Neural progenitor cell (in vitro differentiated cells): Measurements from ENCODE around the gene ADGRD1. TPM values are rescaled to one million over a fixed set of nuclear protein-coding genes. Genes with fewer than 3 reads are reported as not detected.

Experiments used
- DNase-seq: peaks from one replicate; pipeline ENCODE4 v3.0.0-alpha.2; 2016; ENCODE audit warnings: low spot score
- H2AFZ ChIP-seq: fragments of 200-600 bp; sonication (generic); replicated peaks from 2 replicates; pipeline ENCODE4 v1.6.1; 2016; ENCODE audit warnings: antibody characterized with exemption
- H3F3A ChIP-seq: fragments of 200-600 bp; sonication (generic); 2 replicates; pipeline ENCODE4 v1.6.1; 2016; ENCODE audit warnings: antibody characterized with exemption, low read depth
- H3K27ac ChIP-seq: fragments of 200-600 bp; sonication (generic); 2 replicates; pipeline ENCODE4 v1.5.1; 2016; ENCODE audit warnings: mild to moderate bottlenecking
- H3K27me3 ChIP-seq: fragments of 200-600 bp; sonication (generic); 2 replicates; pipeline ENCODE4 v1.6.1; 2016; ENCODE audit warnings: mild to moderate bottlenecking, moderate library complexity
- H3K36me3 ChIP-seq: fragments of 200-600 bp; sonication (generic); 2 replicates; pipeline ENCODE4 v1.5.1; 2016
- H3K4me1 ChIP-seq: fragments of 200-600 bp; sonication (generic); 2 replicates; pipeline ENCODE4 v1.6.1; 2016; ENCODE audit warnings: mixed run types
- H3K4me2 ChIP-seq: fragments of 200-600 bp; sonication (generic); 2 replicates; pipeline ENCODE4 v1.6.1; 2016
- H3K4me3 ChIP-seq: fragments of 200-600 bp; sonication (generic); 2 replicates; pipeline ENCODE4 v1.5.1; 2016
- H3K79me2 ChIP-seq: fragments of 200-600 bp; sonication (generic); 2 replicates; pipeline ENCODE4 v1.6.1; 2016; ENCODE audit warnings: low read depth
- H3K9ac ChIP-seq: fragments of 200-600 bp; sonication (generic); 2 replicates; pipeline ENCODE4 v1.6.1; 2016
- H3K9me3 ChIP-seq: fragments of 200-600 bp; sonication (generic); 2 replicates; pipeline ENCODE4 v1.5.1; 2016; ENCODE audit warnings: low read depth
- H4K20me1 ChIP-seq: fragments of 200-600 bp; sonication (generic); 2 replicates; pipeline ENCODE4 v1.6.1; 2016; ENCODE audit warnings: low read depth
- H3K27ac Mint-ChIP-seq: 3 replicates; pipeline ENCODE4 v1.8.0; 2021; ENCODE audit warnings: mixed read lengths
- H3K27me3 Mint-ChIP-seq: 2 replicates; pipeline ENCODE4 v1.8.0; 2022; ENCODE audit warnings: low read depth, mild to moderate bottlenecking, inconsistent platforms, moderate library complexity, mixed read lengths; ENCODE audit not compliant: insufficient read depth
- H3K36me3 Mint-ChIP-seq: 3 replicates; pipeline ENCODE4 v1.8.0; 2021; ENCODE audit warnings: mixed read lengths
- H3K4me1 Mint-ChIP-seq: 3 replicates; pipeline ENCODE4 v1.8.0; 2021; ENCODE audit warnings: mixed read lengths
- H3K4me3 Mint-ChIP-seq: 3 replicates; pipeline ENCODE4 v1.8.0; 2021; ENCODE audit warnings: mild to moderate bottlenecking, moderate library complexity, mixed read lengths
- H3K9me3 Mint-ChIP-seq: 3 replicates; pipeline ENCODE4 v1.8.0; 2020; ENCODE audit warnings: mixed read lengths
- EZH2 ChIP-seq: fragments of 200-600 bp; sonication (generic); IDR thresholded peaks from 2 replicates; pipeline ENCODE4 v1.6.1; 2017; ENCODE audit warnings: antibody characterized with exemption, mild to moderate bottlenecking, moderate library complexity
- EZH2phosphoT487 ChIP-seq: fragments of 200-600 bp; sonication (generic); IDR thresholded peaks from 2 replicates; pipeline ENCODE4 v1.6.1; 2017; ENCODE audit warnings: antibody characterized with exemption
- total RNA-seq: library from RNA; depleted of rRNA; stranded (reverse); fragments of >200 nt; gene quantifications from 2 replicates; pipeline ENCODE4 v1.2.3, GENCODE V29; 2015; ENCODE audit warnings: low replicate concordance
- TF ChIP-seq, protein P1 (sequence below): fragments of 200-600 bp; sonication (generic); IDR thresholded peaks from 2 replicates; pipeline ENCODE4 v1.5.1; 2017; ENCODE audit warnings: antibody characterized with exemption, mild to moderate bottlenecking

The ADGRD1 gene
- total RNA-seq, 1 donor from 2014 or later = not detected

DNA sequence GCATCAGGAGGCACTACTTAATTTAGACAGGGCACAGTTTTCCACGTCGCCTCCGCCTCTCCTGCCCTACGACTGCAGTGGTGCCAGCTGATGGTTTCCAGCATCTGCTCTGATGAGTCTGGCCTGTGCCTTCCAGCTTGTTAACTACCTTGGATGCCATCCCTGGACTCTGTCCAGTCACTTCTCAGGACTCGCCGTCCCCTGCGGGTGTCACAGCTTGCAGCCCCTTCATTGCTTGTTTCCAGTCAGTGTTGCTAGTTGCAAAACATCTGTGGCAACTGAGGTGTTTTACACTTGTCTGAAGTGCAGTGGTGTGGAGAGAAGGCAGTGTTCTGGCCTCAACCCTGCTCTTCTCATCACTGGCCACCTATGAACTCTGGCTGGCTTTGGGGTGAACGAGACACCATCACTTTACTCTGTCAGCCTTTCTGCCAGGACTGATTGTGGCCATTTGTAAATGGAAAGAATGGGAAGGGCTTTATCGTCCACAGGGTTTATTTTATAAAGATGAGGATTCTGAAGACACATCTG is 8.3 kb downstream of the ADGRD1 start:
- Mint-ChIP-seq H3K27ac (no peak overlapping the region), H3K9me3 (no peaks in the 10 kb centered on the region), H3K4me3 (no peak overlapping the region), H3K27me3 (peaks cover 29% of the 10 kb centered on the region), H3K36me3 (no peaks in the 10 kb centered on the region), H3K4me1 (peaks cover 10% of the 10 kb centered on the region)
- Histone ChIP-seq H3K27me3 (no peaks in the 10 kb centered on the region), H4K20me1 (no peaks in the 10 kb centered on the region), H3K27ac (no peak overlapping the region), H3K79me2 (no peaks in the 10 kb centered on the region), H3K36me3 (no peaks in the 10 kb centered on the region), H3K9ac (no peak overlapping the region), H2AFZ (no peak overlapping the region), H3F3A (peaks cover 9% of the 10 kb centered on the region), H3K4me1 (peaks cover 3% of the 10 kb centered on the region), H3K4me3 (no peak overlapping the region), H3K9me3 (no peaks in the 10 kb centered on the region), H3K4me2 (no peak overlapping the region)
- no peak for DNase-seq
- TF ChIP-seq, protein P1, sequence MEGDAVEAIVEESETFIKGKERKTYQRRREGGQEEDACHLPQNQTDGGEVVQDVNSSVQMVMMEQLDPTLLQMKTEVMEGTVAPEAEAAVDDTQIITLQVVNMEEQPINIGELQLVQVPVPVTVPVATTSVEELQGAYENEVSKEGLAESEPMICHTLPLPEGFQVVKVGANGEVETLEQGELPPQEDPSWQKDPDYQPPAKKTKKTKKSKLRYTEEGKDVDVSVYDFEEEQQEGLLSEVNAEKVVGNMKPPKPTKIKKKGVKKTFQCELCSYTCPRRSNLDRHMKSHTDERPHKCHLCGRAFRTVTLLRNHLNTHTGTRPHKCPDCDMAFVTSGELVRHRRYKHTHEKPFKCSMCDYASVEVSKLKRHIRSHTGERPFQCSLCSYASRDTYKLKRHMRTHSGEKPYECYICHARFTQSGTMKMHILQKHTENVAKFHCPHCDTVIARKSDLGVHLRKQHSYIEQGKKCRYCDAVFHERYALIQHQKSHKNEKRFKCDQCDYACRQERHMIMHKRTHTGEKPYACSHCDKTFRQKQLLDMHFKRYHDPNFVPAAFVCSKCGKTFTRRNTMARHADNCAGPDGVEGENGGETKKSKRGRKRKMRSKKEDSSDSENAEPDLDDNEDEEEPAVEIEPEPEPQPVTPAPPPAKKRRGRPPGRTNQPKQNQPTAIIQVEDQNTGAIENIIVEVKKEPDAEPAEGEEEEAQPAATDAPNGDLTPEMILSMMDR = no peak
- TF ChIP-seq EZH2phosphoT487 (no peak), EZH2 (no peak)

DNA sequence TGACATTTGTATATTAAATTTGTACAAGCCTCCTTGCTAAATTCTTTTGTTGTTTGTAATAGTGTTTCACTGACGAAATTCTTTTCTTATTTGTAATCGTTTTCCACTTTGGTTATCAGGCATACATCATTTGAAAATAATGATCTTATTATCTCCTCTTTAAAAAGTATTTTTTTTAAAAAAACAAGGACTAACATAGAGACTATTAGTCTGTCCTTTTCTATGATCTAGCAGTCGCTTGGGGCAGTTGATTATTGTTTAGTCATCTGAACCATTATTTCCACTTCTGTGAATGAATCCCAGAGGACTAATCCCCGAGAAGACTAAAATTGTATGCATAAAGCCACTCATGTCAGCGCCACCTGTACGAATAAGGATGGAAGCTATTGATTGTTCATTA is 11.5 kb downstream of the ADGRD1 start:
- Mint-ChIP-seq H3K4me3 (no peak overlapping the region), H3K9me3 (no peaks in the 10 kb centered on the region), H3K4me1 (peaks cover 10% of the 10 kb centered on the region), H3K27me3 (peaks cover 28% of the 10 kb centered on the region), H3K27ac (no peak overlapping the region), H3K36me3 (no peaks in the 10 kb centered on the region)
- Histone ChIP-seq H3K4me3 (no peak overlapping the region), H3K4me2 (no peak overlapping the region), H3K9ac (no peak overlapping the region), H3K9me3 (no peaks in the 10 kb centered on the region), H2AFZ (no peak overlapping the region), H4K20me1 (no peaks in the 10 kb centered on the region), H3K27ac (no peak overlapping the region), H3F3A (no peaks in the 10 kb centered on the region), H3K27me3 (no peaks in the 10 kb centered on the region), H3K79me2 (no peaks in the 10 kb centered on the region), H3K4me1 (no peaks in the 10 kb centered on the region), H3K36me3 (no peaks in the 10 kb centered on the region)
- TF ChIP-seq EZH2 = no peak
- no peak for TF ChIP-seq EZH2phosphoT487
- TF ChIP-seq, protein P1 = no peak
- no peak for DNase-seq

DNA sequence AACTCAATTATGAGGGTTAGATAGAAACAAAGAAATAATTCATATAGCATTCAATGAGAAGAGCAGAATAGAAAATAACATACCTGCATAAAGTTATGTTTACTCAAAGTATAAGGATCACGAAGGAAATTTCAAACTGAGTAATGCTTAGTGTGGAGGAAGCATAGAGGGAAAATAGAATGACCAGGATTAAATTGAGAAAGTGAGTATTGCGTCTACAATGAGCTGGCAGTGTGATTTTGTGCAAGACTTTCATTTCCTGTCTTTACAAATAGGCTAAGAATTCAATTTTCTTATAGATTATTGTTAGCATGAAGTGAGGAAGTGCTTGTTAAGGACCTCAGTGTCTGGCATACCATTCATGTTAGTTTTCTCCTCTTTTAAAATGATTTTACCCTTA is 12.0 kb downstream of the ADGRD1 start:
- Mint-ChIP-seq H3K4me1 (peaks cover 8% of the 10 kb centered on the region), H3K27me3 (peaks cover 25% of the 10 kb centered on the region), H3K4me3 (no peak overlapping the region), H3K9me3 (no peaks in the 10 kb centered on the region), H3K36me3 (no peaks in the 10 kb centered on the region), H3K27ac (no peak overlapping the region)
- no peaks in the 10 kb centered on the region for H3K27me3 ChIP-seq
- H3K36me3 ChIP-seq = no peaks in the 10 kb centered on the region
- no peak overlapping the region for H3K9ac ChIP-seq
- H2AFZ ChIP-seq = no peak overlapping the region
- no peaks in the 10 kb centered on the region for H3F3A ChIP-seq
- no peaks in the 10 kb centered on the region for H3K9me3 ChIP-seq
- no peaks in the 10 kb centered on the region for H3K79me2 ChIP-seq
- no peak for DNase-seq
- no peaks in the 10 kb centered on the region for H3K4me1 ChIP-seq
- no peak overlapping the region for H3K4me2 ChIP-seq
- no peak overlapping the region for H3K4me3 ChIP-seq
- no peaks in the 10 kb centered on the region for H4K20me1 ChIP-seq
- no peak overlapping the region for H3K27ac ChIP-seq
- TF ChIP-seq, protein P1 = no peak
- TF ChIP-seq EZH2phosphoT487 (no peak), EZH2 (no peak)
